Measurements from ENCODE around the gene PRDX2. TPM values are rescaled to one million over a fixed set of nuclear protein-coding genes. Genes with fewer than 3 reads are reported as not detected.

PRDX2 gene
- total RNA-seq, 4 donors from 2014 or later = 166 to 496 (median 328) TPM

DNA sequence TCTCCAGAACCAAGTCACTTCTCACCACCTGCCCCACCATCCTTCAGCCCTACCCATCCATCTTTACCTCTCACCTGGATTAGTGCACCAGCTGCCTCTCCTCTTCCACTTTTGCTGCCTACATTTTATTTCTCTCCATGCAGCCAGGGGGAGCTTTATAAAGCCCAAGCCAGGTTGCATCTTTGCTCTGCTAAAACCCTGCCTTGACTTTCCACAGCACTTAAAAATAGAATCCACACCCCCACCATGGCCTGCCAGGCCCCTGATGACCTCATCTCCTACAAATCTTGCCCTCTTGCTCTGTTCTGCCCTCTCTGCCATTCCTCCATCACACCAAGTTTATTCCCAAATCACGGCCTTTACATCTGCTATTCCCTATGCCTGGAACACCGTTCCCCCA lies 28.0 kb downstream of the PRDX2 start:
- no peak overlapping the region for H3K27ac ChIP-seq
- peaks cover 7 to 14% of the 10 kb centered on the region in 2 donors for H3K36me3 ChIP-seq
- no peaks in the 10 kb centered on the region for H3K9me3 ChIP-seq
- 88 to 94% methylated on average over 2 of the region's 2 CpGs for WGBS, 2 donors
- DNase-seq = no peak
- H3K4me3 ChIP-seq (replicated peaks in 1 of 3) = no peak overlapping the region
- TF ChIP-seq POLR2A (IDR thresholded peaks at IDR 0.05) (no peak), CTCF (IDR thresholded peaks at IDR 0.05) (no peak)
- intact Hi-C loops (cut with DNase I) = loop anchor here (5.0 kb wide), 1 partner anchor 64 kb away; the partner anchor contains the start of gene MAST1
- peaks cover 9 to 15% of the 10 kb centered on the region in 2 donors for H3K4me1 ChIP-seq
- no peaks in the 10 kb centered on the region for H3K27me3 ChIP-seq

DNA sequence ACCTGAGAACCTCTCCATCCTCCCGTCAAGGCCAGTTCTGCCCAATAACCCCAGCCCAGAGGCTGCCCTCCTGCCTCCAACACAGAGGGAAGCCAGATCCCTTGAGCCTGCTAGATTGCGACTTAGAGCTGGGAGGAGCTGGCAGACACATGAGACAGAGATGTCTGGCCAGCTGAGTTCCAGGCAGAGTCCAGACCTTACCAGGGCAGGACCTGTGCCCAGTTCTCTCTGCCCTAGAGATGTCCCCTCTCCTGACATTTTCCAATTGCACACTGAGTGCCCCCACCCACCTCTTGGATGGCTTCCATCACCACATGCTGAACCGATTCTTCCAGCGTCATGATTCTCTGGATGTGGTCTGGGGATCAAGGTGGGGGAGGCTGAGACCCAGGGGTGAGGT lies 29.3 kb downstream of the PRDX2 start:
- no peak overlapping the region for H3K4me3 ChIP-seq (replicated peaks in 1 of 3)
- no peak overlapping the region for H3K27ac ChIP-seq
- intact Hi-C loops (cut with DNase I) = loop anchor here (5.0 kb wide), 1 partner anchor 65 kb away; the partner anchor contains the start of gene MAST1
- no peak for DNase-seq
- H3K36me3 ChIP-seq = peaks cover 11 to 19% of the 10 kb centered on the region in 2 donors
- TF ChIP-seq CTCF (IDR thresholded peaks at IDR 0.05) (no peak), POLR2A (IDR thresholded peaks at IDR 0.05) (no peak)
- WGBS, 2 donors = 75 to 79% methylated on average over 3 of the region's 4 CpGs
- no peaks in the 10 kb centered on the region for H3K9me3 ChIP-seq
- H3K27me3 ChIP-seq = no peaks in the 10 kb centered on the region
- peaks cover 4 to 12% of the 10 kb centered on the region in 2 donors for H3K4me1 ChIP-seq

GRCh38 chr19:12770922-12771321 lies 30.7 kb downstream of the PRDX2 start:
- H3K27me3 ChIP-seq = no peaks in the 10 kb centered on the region
- intact Hi-C loops (cut with DNase I) = loop anchor here (5.0 kb wide), 1 partner anchor 66 kb away; the partner anchor contains the start of gene MAST1
- H3K4me1 ChIP-seq = peaks cover 4 to 8% of the 10 kb centered on the region in 2 donors
- no peak overlapping the region for H3K4me3 ChIP-seq (replicated peaks in 1 of 3)
- peaks cover 12 to 20% of the 10 kb centered on the region in 2 donors for H3K36me3 ChIP-seq
- WGBS, 2 donors = 96 to 99% methylated on average over 11 to 13 of the region's 13 CpGs
- DNase-seq = no peak
- no peak overlapping the region for H3K27ac ChIP-seq
- no peaks in the 10 kb centered on the region for H3K9me3 ChIP-seq
- TF ChIP-seq CTCF (IDR thresholded peaks at IDR 0.05) (no peak), POLR2A (IDR thresholded peaks at IDR 0.05) (no peak)

- peaks cover 20% of the 10 kb centered on the region in 2 donors for H3K36me3 ChIP-seq
- intact Hi-C loops (cut with DNase I) = loop anchor here (5.0 kb wide), 2 partner anchors 68 to 78 kb away; partner anchors contain the start of gene MAST1
- H3K27ac ChIP-seq = no peak overlapping the region
- 68 to 82% methylated on average over 13 to 25 of the region's 37 CpGs for WGBS, 2 donors
- peaks cover 3 to 6% of the 10 kb centered on the region in 2 donors for H3K4me1 ChIP-seq
- no peak overlapping the region for H3K4me3 ChIP-seq (replicated peaks in 1 of 3)
- no peaks in the 10 kb centered on the region for H3K9me3 ChIP-seq
- TF ChIP-seq CTCF (IDR thresholded peaks at IDR 0.05) (no peak), POLR2A (IDR thresholded peaks at IDR 0.05) (no peak)
- peak in 1 of 2 donors; percentile 32 for DNase-seq
- no peaks in the 10 kb centered on the region for H3K27me3 ChIP-seq
Observed at GRCh38 chr19:12769689-12770088, 31.9 kb downstream of the PRDX2 start.

- 95 to 98% methylated on average over 15 of the region's 15 CpGs for WGBS, 2 donors
- no peak for DNase-seq
- Histone ChIP-seq H3K9me3 (no peaks in the 10 kb centered on the region), H3K4me1 (no peaks in the 10 kb centered on the region), H3K36me3 (peaks cover 32 to 33% of the 10 kb centered on the region in 2 donors), H3K27ac (no peak overlapping the region), H3K4me3 (replicated peaks in 1 of 3) (no peak overlapping the region), H3K27me3 (no peaks in the 10 kb centered on the region)
- TF ChIP-seq CTCF (IDR thresholded peaks at IDR 0.05) (no peak), POLR2A (IDR thresholded peaks at IDR 0.05) (no peak)
- intact Hi-C loops (cut with DNase I) = loop anchor here (5.0 kb wide), 1 partner anchor 80 kb away; no protein-coding TSS in a partner anchor
Observed at GRCh38 chr19:12767666-12768065, 33.9 kb downstream of the PRDX2 start.

All from thyroid gland (tissue), 4 donors.